HAP-1 (cell line): Measurements from ENCODE around the gene GTPBP3.
A peak's percentile ranks its signal among the peaks of the same experiment; 100 is the strongest.

Experiments used
- DNase-seq, 2 experiments: peaks; one replicate each; pipeline ENCODE4 v3.0.0-alpha.2; 2016 to 2020; ENCODE audit warnings: low spot score in 2 of 2
- H3K27me3 ChIP-seq: fragments of 250-450 bp; sonication (Bioruptor Pico); 2 replicates; pipeline ENCODE4 v1.5.1; 2020; ENCODE audit warnings: low read depth, mild to moderate bottlenecking, moderate library complexity
- H3K36me3 ChIP-seq: fragments of 250-450 bp; sonication (Bioruptor Pico); replicated peaks from 2 replicates; pipeline ENCODE4 v1.5.1; 2020; ENCODE audit warnings: mild to moderate bottlenecking
- H3K4me1 ChIP-seq: fragments of 250-450 bp; sonication (Bioruptor Pico); 2 replicates; pipeline ENCODE4 v1.5.1; 2020; ENCODE audit warnings: mild to moderate bottlenecking
- H3K4me3 ChIP-seq: fragments of 250-450 bp; sonication (Bioruptor Pico); 2 replicates; pipeline ENCODE4 v1.5.1; 2020; ENCODE audit warnings: mild to moderate bottlenecking, moderate library complexity
- H3K9me3 ChIP-seq: fragments of 250-450 bp; sonication (Bioruptor Pico); 2 replicates; pipeline ENCODE4 v1.5.1; 2020; ENCODE audit warnings: mild to moderate bottlenecking, moderate library complexity
- in situ Hi-C: fragments of 300-500 bp; cut with MboI; formaldehyde crosslinking; loops from 3 replicates; pipeline ENCODE4 v1.14.3; 2020; ENCODE audit warnings: low sequenced_read_pairs, inconsistent platforms, mixed read lengths

The GTPBP3 gene

DNA sequence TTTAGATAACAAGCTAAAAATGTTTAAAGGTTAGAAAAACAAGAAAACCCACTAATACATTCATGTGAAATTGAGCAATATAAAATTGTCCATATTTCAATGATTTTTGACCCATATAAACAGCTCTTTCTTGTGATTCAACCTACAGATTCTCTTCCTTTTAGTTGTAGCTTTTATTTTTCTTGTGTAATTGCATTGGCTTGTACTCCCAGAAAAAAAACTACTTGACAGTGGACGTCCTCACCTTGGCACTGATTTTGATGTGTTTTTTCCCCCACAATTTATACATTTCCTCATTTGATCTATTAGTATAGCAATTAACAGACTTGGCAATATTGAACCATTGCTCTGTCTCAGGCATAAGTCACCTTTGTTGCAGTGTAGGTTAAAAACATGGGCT lies 51.9 kb downstream of the GTPBP3 start:
- Histone ChIP-seq H3K27me3 (no peaks in the 10 kb centered on the region), H3K9me3 (peaks cover 14% of the 10 kb centered on the region), H3K4me1 (peaks cover 6% of the 10 kb centered on the region), H3K36me3 (peaks cover under 1% of the 10 kb centered on the region; the same call in 1 of the 2 replicates), H3K4me3 (no peak overlapping the region)
- DNase-seq: no peak
- in situ Hi-C loops: no loop called here

- Histone ChIP-seq H3K9me3 (peaks cover 14% of the 10 kb centered on the region), H3K4me1 (peaks cover 6% of the 10 kb centered on the region), H3K27me3 (no peaks in the 10 kb centered on the region), H3K4me3 (peak overlapping the region; percentile 30), H3K36me3 (peaks cover 6% of the 10 kb centered on the region)
- in situ Hi-C loops: no loop called here
- no peak for DNase-seq
Measured at GRCh38 chr19:17389957-17390664, 52.8 kb downstream of the GTPBP3 start.

- in situ Hi-C loops: no loop called here
- Histone ChIP-seq H3K4me1 (peaks cover 6% of the 10 kb centered on the region), H3K36me3 (peaks cover 6% of the 10 kb centered on the region), H3K4me3 (peak overlapping the region; percentile 30), H3K9me3 (peaks cover 14% of the 10 kb centered on the region), H3K27me3 (no peaks in the 10 kb centered on the region)
- peak; percentile 92 to 98 for DNase-seq
Measured at GRCh38 chr19:17390665-17391370, 53.5 kb downstream of the GTPBP3 start.

GRCh38 chr19:17391371-17392151 lies 54.2 kb downstream of the GTPBP3 start:
- Histone ChIP-seq H3K4me3 (peak overlapping the region; percentile 20), H3K36me3 (peaks cover 9% of the 10 kb centered on the region), H3K27me3 (no peaks in the 10 kb centered on the region), H3K4me1 (peaks cover 6% of the 10 kb centered on the region), H3K9me3 (peaks cover 14% of the 10 kb centered on the region)
- no peak for DNase-seq
- in situ Hi-C loops: no loop called here
